Breast epithelium (tissue), 3 donors: Measurements from ENCODE around the gene OXCT1.

Experiments
- POLR2A ChIP-seq: fragments of 450-650 bp; IDR thresholded peaks from one replicate; pipeline ENCODE4 v1.6.1; 2016; ENCODE audit warnings: antibody characterized with exemption, mild to moderate bottlenecking, moderate library complexity
- TF ChIP-seq, protein P1 (sequence below), 3 donors: fragments of 450-650 bp; IDR thresholded peaks; one replicate each; pipeline ENCODE4 v1.5.1; 2016 to 2017; ENCODE audit warnings: antibody characterized with exemption in 3 of 3, mild to moderate bottlenecking in 3 of 3, moderate library complexity in 3 of 3

DNA sequence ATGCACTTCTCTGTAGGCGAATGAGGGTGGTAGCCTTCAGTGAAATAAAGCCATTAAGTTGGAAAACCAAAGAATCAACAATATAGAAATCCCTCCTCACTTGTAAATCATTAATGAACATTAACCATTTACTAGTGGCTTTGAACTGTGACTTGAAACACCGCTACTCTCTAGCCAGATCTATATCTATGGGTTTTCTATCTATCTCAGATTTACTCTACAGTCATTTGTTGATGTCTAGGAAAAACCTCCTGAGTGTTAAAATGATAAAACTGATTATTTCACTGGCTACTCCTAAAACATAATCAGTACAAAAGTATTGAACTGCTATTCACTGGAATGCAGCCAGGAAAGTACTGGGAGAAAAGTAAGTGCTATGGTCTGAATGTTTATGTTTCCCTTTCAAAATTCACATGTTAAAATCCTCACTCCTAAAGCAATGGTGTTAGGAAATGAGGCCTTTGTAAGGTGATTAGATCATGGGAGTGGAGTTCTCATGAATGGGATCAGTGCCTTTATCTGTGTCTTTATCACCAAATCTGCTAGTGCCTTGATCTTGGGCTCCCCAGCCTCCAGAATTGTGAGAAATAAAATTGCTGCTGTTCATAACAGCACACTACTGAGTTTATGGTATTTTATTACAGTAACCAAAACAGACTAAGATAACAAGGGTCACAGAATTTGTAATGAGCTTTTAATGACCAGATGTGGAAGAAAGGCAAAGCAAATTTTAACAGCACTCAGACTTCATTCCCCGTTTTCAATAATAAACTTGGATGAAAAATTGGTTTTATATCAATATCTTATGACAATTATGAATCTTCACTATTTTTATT, 8.6 kb upstream of the OXCT1 start:
- TF ChIP-seq, protein P1, sequence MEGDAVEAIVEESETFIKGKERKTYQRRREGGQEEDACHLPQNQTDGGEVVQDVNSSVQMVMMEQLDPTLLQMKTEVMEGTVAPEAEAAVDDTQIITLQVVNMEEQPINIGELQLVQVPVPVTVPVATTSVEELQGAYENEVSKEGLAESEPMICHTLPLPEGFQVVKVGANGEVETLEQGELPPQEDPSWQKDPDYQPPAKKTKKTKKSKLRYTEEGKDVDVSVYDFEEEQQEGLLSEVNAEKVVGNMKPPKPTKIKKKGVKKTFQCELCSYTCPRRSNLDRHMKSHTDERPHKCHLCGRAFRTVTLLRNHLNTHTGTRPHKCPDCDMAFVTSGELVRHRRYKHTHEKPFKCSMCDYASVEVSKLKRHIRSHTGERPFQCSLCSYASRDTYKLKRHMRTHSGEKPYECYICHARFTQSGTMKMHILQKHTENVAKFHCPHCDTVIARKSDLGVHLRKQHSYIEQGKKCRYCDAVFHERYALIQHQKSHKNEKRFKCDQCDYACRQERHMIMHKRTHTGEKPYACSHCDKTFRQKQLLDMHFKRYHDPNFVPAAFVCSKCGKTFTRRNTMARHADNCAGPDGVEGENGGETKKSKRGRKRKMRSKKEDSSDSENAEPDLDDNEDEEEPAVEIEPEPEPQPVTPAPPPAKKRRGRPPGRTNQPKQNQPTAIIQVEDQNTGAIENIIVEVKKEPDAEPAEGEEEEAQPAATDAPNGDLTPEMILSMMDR (IDR thresholded peaks at IDR 0.05) = no peak
- no peak for TF ChIP-seq POLR2A
